Thyroid gland (tissue), 4 donors: ENCODE measurements around the gene TNFAIP8. TPM values are rescaled to one million over a fixed set of nuclear protein-coding genes. Genes with fewer than 3 reads are reported as not detected.
A peak's percentile ranks its signal among the peaks of the same experiment; 100 is the strongest.

Source experiments
- DNase-seq, 2 donors: peaks; one replicate each; pipeline ENCODE4 v3.0.0-alpha.2; 2019
- H3K27ac ChIP-seq, 3 donors: fragments of 200-600 bp; sonication (generic); 1 replicate in 2 of 3; 2 replicates in 1 of 3; pipeline ENCODE4 v1.5.1; 2016 to 2019; ENCODE audit warnings: mild to moderate bottlenecking in 1 of 3, moderate library complexity in 1 of 3
- H3K27me3 ChIP-seq: fragments of 200-600 bp; sonication (generic); one replicate; pipeline ENCODE4 v1.5.1; 2019
- H3K36me3 ChIP-seq, 2 donors: fragments of 200-600 bp; sonication (generic); one replicate each; pipeline ENCODE4 v1.5.1; 2016 to 2019
- H3K4me1 ChIP-seq, 2 donors: fragments of 200-600 bp; sonication (generic); one replicate each; pipeline ENCODE4 v1.5.1; 2017 to 2019
- H3K4me3 ChIP-seq, 3 donors: fragments of 200-600 bp; sonication (generic); replicated peaks in 1 of 3; 1 replicate in 2 of 3; 2 replicates in 1 of 3; pipeline ENCODE4 v1.5.1; 2016; ENCODE audit warnings: mild to moderate bottlenecking in 1 of 3
- H3K9me3 ChIP-seq: fragments of 200-600 bp; sonication (generic); one replicate; pipeline ENCODE4 v1.5.1; 2017
- CTCF ChIP-seq, 6 experiments: fragments of 200-600 bp in 3 of 6; fragments of 450-650 bp in 3 of 6; sonication (generic) in 3 of 6; IDR thresholded peaks; one replicate each; pipeline ENCODE4 v1.5.1; 2016 to 2019; ENCODE audit warnings: antibody characterized with exemption in 6 of 6, mild to moderate bottlenecking in 2 of 6, inconsistent platforms in 1 of 6, moderate library complexity in 1 of 6
- POLR2A ChIP-seq, 2 donors: fragments of 450-650 bp; IDR thresholded peaks; one replicate each; pipeline ENCODE4 v1.6.1; 2017; ENCODE audit warnings: antibody characterized with exemption in 2 of 2, mild to moderate bottlenecking in 2 of 2, moderate library complexity in 1 of 2
- WGBS, 2 donors: methylation state at CpG; one replicate each; pipeline ENCODE4 v1.1.5; 2017; 5-methylcytosine and 5-hydroxymethylcytosine counted together
- intact Hi-C: fragments of 100-400 bp; cut with DNase I; formaldehyde crosslinking; loops from one replicate; pipeline ENCODE4 v1.15.1; 2023
- total RNA-seq, 4 donors: library from RNA; depleted of rRNA; stranded (reverse); fragments of >200 nt; gene quantifications; one replicate each; pipeline ENCODE4 v1.2.3, GENCODE V29; 2016

Gene TNFAIP8
- total RNA-seq, 4 donors from 2014 or later: 15.7 to 36.8 (median 33.6) TPM

GRCh38 chr5:119406551-119407110 is 50.8 kb downstream of the TNFAIP8 start:
- Histone ChIP-seq H3K36me3 (no peaks in the 10 kb centered on the region), H3K27ac (no peak overlapping the region), H3K4me3 (no peak overlapping the region), H3K4me1 (peaks cover 0 to 4% of the 10 kb centered on the region in 2 donors), H3K9me3 (no peaks in the 10 kb centered on the region), H3K27me3 (no peaks in the 10 kb centered on the region)
- no peak for TF ChIP-seq POLR2A (IDR thresholded peaks at IDR 0.05)
- no peak for TF ChIP-seq CTCF (IDR thresholded peaks at IDR 0.05)
- 94 to 96% methylated on average over 5 of the region's 5 CpGs for WGBS, 2 donors
- no peak for DNase-seq
- intact Hi-C loops: loop anchor here (10.0 kb wide), 1 partner anchor 82 kb away; no protein-coding TSS in a partner anchor

GRCh38 chr5:119409235-119409815 is 53.5 kb downstream of the TNFAIP8 start:
- WGBS, 2 donors: 85 to 87% methylated on average over 3 of the region's 3 CpGs
- TF ChIP-seq POLR2A (IDR thresholded peaks at IDR 0.05) (no peak), CTCF (IDR thresholded peaks at IDR 0.05) (no peak)
- Histone ChIP-seq H3K27ac (no peak overlapping the region), H3K4me1 (peaks cover 0 to 6% of the 10 kb centered on the region in 2 donors), H3K9me3 (no peaks in the 10 kb centered on the region), H3K4me3 (no peak overlapping the region), H3K36me3 (no peaks in the 10 kb centered on the region), H3K27me3 (no peaks in the 10 kb centered on the region)
- intact Hi-C loops: loop anchor here (10.0 kb wide), 1 partner anchor 85 kb away; no protein-coding TSS in a partner anchor
- no peak for DNase-seq

- peaks cover 0 to 6% of the 10 kb centered on the region in 2 donors for H3K4me1 ChIP-seq
- no peaks in the 10 kb centered on the region for H3K27me3 ChIP-seq
- TF ChIP-seq POLR2A (IDR thresholded peaks at IDR 0.05): no peak
- TF ChIP-seq CTCF (IDR thresholded peaks at IDR 0.05): no peak
- no peak overlapping the region for H3K4me3 ChIP-seq
- no peak for DNase-seq
- no peaks in the 10 kb centered on the region for H3K36me3 ChIP-seq
- intact Hi-C loops: loop anchor here (5.0 kb wide), 1 partner anchor 423 kb away; the partner anchor contains the start of gene DTWD2
- H3K9me3 ChIP-seq: no peaks in the 10 kb centered on the region
- H3K27ac ChIP-seq: no peak overlapping the region
- WGBS, 2 donors: 84 to 95% methylated on average over 4 of the region's 4 CpGs
Observed at GRCh38 chr5:119410448-119411159, 54.8 kb downstream of the TNFAIP8 start.

- H3K36me3 ChIP-seq: no peaks in the 10 kb centered on the region
- H3K9me3 ChIP-seq: no peaks in the 10 kb centered on the region
- no peaks in the 10 kb centered on the region for H3K27me3 ChIP-seq
- H3K27ac ChIP-seq: peak overlapping the region; percentile 80 to 84 (median 80)
- H3K4me1 ChIP-seq: peaks cover 0 to 6% of the 10 kb centered on the region in 2 donors
- 13 to 14% methylated on average over 15 of the region's 15 CpGs for WGBS, 2 donors
- intact Hi-C loops: loop anchor here (5.0 kb wide), 1 partner anchor 424 kb away; the partner anchor contains the start of gene DTWD2
- H3K4me3 ChIP-seq: peak overlapping the region in 2 of 3 donors; percentile 25 to 35
- DNase-seq: peak; percentile 66 to 69
- no peak for TF ChIP-seq POLR2A (IDR thresholded peaks at IDR 0.05)
- peak; percentile 77 to 98 (median 93) for TF ChIP-seq CTCF (IDR thresholded peaks at IDR 0.05)
Observed at GRCh38 chr5:119411361-119412278, 55.8 kb downstream of the TNFAIP8 start.
